Testis (tissue), 3 donors: ENCODE measurements around the gene C20orf96. TPM values are rescaled to one million over a fixed set of nuclear protein-coding genes. Genes with fewer than 3 reads are reported as not detected.
"Not testable (repeated sequence)": the region's sequence is repeated elsewhere in the genome, so short reads cannot be mapped to it uniquely, and the experiment has no call there.

ENCODE experiments used
- DNase-seq: peaks from one replicate; pipeline ENCODE4 v3.0.0-alpha.2; 2019
- H3K27ac ChIP-seq, 2 donors: fragments of 200-600 bp; sonication (generic); one replicate each; pipeline ENCODE4 v1.5.1; 2019
- H3K27me3 ChIP-seq: fragments of 200-600 bp; sonication (generic); one replicate; pipeline ENCODE4 v1.5.1; 2019
- H3K36me3 ChIP-seq: fragments of 200-600 bp; sonication (generic); one replicate; pipeline ENCODE4 v1.5.1; 2017; ENCODE audit warnings: low read depth; ENCODE audit errors: missing control alignments
- H3K4me1 ChIP-seq: fragments of 200-600 bp; sonication (generic); one replicate; pipeline ENCODE4 v1.5.1; 2019
- H3K4me3 ChIP-seq, 2 donors: fragments of 200-600 bp; sonication (generic); one replicate each; pipeline ENCODE4 v1.5.1; 2017 to 2019
- H3K9me3 ChIP-seq: fragments of 200-600 bp; sonication (generic); one replicate; pipeline ENCODE4 v1.5.1; 2017
- CTCF ChIP-seq, 3 experiments: fragments of 450-650 bp in 2 of 3; fragments of 200-600 bp in 1 of 3; sonication (generic) in 1 of 3; IDR thresholded peaks; one replicate each; pipeline ENCODE4 v1.5.1; 2016 to 2019; ENCODE audit warnings: antibody characterized with exemption in 3 of 3, mild to moderate bottlenecking in 2 of 3, moderate library complexity in 1 of 3
- POLR2A ChIP-seq: fragments of 450-650 bp; IDR thresholded peaks from one replicate; pipeline ENCODE4 v1.6.1; 2017; ENCODE audit warnings: antibody characterized with exemption, mild to moderate bottlenecking, moderate library complexity
- WGBS, 2 donors: methylation state at CpG; one replicate each; pipeline ENCODE4 v1.1.5; 2018; 5-methylcytosine and 5-hydroxymethylcytosine counted together
- intact Hi-C: fragments of 100-400 bp; cut with DNase I; formaldehyde crosslinking; loops from one replicate; pipeline ENCODE4 v1.15.1; 2023; ENCODE audit warnings: low total_unique reads
- polyA plus RNA-seq: library from polyadenylated mRNA; stranded (reverse); fragments of 350-450 nt; fragmentation: Illumina TruSeq; extraction: RNeasy Lipid Tissue Mini Kit (QIAGEN cat#74804); gene quantifications from one replicate; pipeline ENCODE4 v1.2.3, GENCODE V29; 2014; ENCODE audit warnings: low read depth, low replicate concordance; ENCODE audit not compliant: insufficient read depth
- total RNA-seq, 2 donors: library from RNA; depleted of rRNA; stranded (reverse); fragments of >200 nt; gene quantifications; one replicate each; pipeline ENCODE4 v1.2.3, GENCODE V29; 2016

The C20orf96 gene
- total and polyA plus RNA-seq, 3 donors from 2014 or later = 16.7 to 46.3 (median 32.0) TPM

GRCh38 chr20:226958-227357 lies 63.6 kb downstream of the C20orf96 start, which contains the start of gene DEFB129:
Gene DEFB129, plus strand, starts transcription at chr20:227258. Its CDS starts 31 bp downstream, at chr20:227289.
- no peak for DNase-seq
- whole genome bisulfite sequencing, 2 donors = 83 to 93% methylated on average over 3 of the region's 3 CpGs
- TF ChIP-seq CTCF (IDR thresholded peaks at IDR 0.05) (no peak), POLR2A (no peak)
- no peak within 1 kb of the TSS for H3K4me3 ChIP-seq
- no peaks in the 10 kb centered on the region for H3K36me3 ChIP-seq
- no peaks in the 10 kb centered on the region for H3K9me3 ChIP-seq
- intact Hi-C loops = no loop called here
- no peaks in the 10 kb centered on the region for H3K4me1 ChIP-seq
- H3K27ac ChIP-seq = no peak within 1 kb of the TSS
- H3K27me3 ChIP-seq = no peaks in the 10 kb centered on the region

- intact Hi-C loops, H3K9me3 ChIP-seq, DNase-seq, H3K27ac ChIP-seq, H3K27me3 ChIP-seq, H3K4me1 ChIP-seq, H3K4me3 ChIP-seq, H3K36me3 ChIP-seq: not testable (repeated sequence)
- 74 to 88% methylated on average over 3 of the region's 3 CpGs for WGBS, 2 donors
Measured at GRCh38 chr20:225879-226278, 64.7 kb downstream of the C20orf96 start.

GRCh38 chr20:221258-221830 lies 69.2 kb downstream of the C20orf96 start:
- Histone ChIP-seq H3K36me3 (no peaks in the 10 kb centered on the region), H3K9me3 (no peaks in the 10 kb centered on the region), H3K27ac (no peak overlapping the region), H3K4me3 (no peak overlapping the region), H3K4me1 (no peaks in the 10 kb centered on the region), H3K27me3 (no peaks in the 10 kb centered on the region)
- intact Hi-C loops = no loop called here
- 65 to 86% methylated on average over 1 of the region's 1 CpG for WGBS, 2 donors
- TF ChIP-seq CTCF (IDR thresholded peaks at IDR 0.05) (no peak), POLR2A (no peak)
- DNase-seq = no peak

Other genes with a start within 250 kb of the C20orf96 start
- gene DEFB125, start 203.1 kb downstream of the C20orf96 start, total RNA-seq = under 1 TPM in 1 of 2 donors, not detected in 1; 0.25 TPM
- 0.67 TPM for gene DEFB125, start 203.1 kb downstream of the C20orf96 start, polyA plus RNA-seq
- not detected for gene DEFB126, start 148.2 kb downstream of the C20orf96 start, total RNA-seq
- not detected for gene DEFB126, start 148.2 kb downstream of the C20orf96 start, polyA plus RNA-seq
- gene DEFB127, start 133.3 kb downstream of the C20orf96 start, total RNA-seq = not detected
- gene DEFB127, start 133.3 kb downstream of the C20orf96 start, polyA plus RNA-seq = not detected
- not detected for gene DEFB128, start 101.0 kb downstream of the C20orf96 start, total RNA-seq
- gene DEFB128, start 101.0 kb downstream of the C20orf96 start, polyA plus RNA-seq = not detected
- not detected for gene DEFB129, start 63.5 kb downstream of the C20orf96 start, total RNA-seq
- not detected for gene DEFB129, start 63.5 kb downstream of the C20orf96 start, polyA plus RNA-seq
- gene DEFB132, start 33.0 kb downstream of the C20orf96 start, total RNA-seq = not detected
- not detected for gene DEFB132, start 33.0 kb downstream of the C20orf96 start, polyA plus RNA-seq
- 10 to 100 TPM; 29.1 to 34.9 TPM for gene ZCCHC3, start 6.8 kb upstream of the C20orf96 start, total RNA-seq
- gene ZCCHC3, start 6.8 kb upstream of the C20orf96 start, polyA plus RNA-seq = 21.2 TPM
- gene SOX12, start 34.8 kb upstream of the C20orf96 start, total RNA-seq = 10 to 100 TPM; 19.2 to 23.8 TPM
- gene SOX12, start 34.8 kb upstream of the C20orf96 start, polyA plus RNA-seq = 13.4 TPM
- gene NRSN2, start 56.4 kb upstream of the C20orf96 start, total RNA-seq = 10 to 100 TPM; 62.4 to 79.0 TPM
- 49.4 TPM for gene NRSN2, start 56.4 kb upstream of the C20orf96 start, polyA plus RNA-seq
- 1 to 10 TPM; 2.9 to 3.6 TPM for gene TRIB3, start 90.0 kb upstream of the C20orf96 start, total RNA-seq
- 2.8 TPM for gene TRIB3, start 90.0 kb upstream of the C20orf96 start, polyA plus RNA-seq
- 10 to 100 TPM; 87.2 to 93.7 TPM for gene RBCK1, start 117.5 kb upstream of the C20orf96 start, total RNA-seq
- gene RBCK1, start 117.5 kb upstream of the C20orf96 start, polyA plus RNA-seq = 77.8 TPM
- gene TBC1D20, start 171.8 kb upstream of the C20orf96 start, total RNA-seq = 10 to 100 TPM; 45.7 to 52.6 TPM
- 43.5 TPM for gene TBC1D20, start 171.8 kb upstream of the C20orf96 start, polyA plus RNA-seq